Stomach (tissue), 9 donors: ENCODE data around the gene MRPL14. TPM values are rescaled to one million over a fixed set of nuclear protein-coding genes. Genes with fewer than 3 reads are reported as not detected.

Experiments used
- DNase-seq, 2 donors: peaks; one replicate each; pipeline versions ENCODE4 v3.0.0 to v3.0.0-alpha.2; 2013 to 2019
- H3K27ac ChIP-seq, 5 donors: fragments of 200-600 bp in 4 of 5; sonication (generic) in 4 of 5; one replicate each; pipeline ENCODE4 v1.5.1; 2013 to 2019; ENCODE audit warnings: mild to moderate bottlenecking in 1 of 5, moderate library complexity in 1 of 5
- H3K27me3 ChIP-seq, 3 donors: fragments of 200-600 bp; sonication (generic); one replicate each; pipeline ENCODE4 v1.5.1; 2017 to 2019; ENCODE audit warnings: mixed run types in 1 of 3
- H3K36me3 ChIP-seq, 4 donors: fragments of 200-600 bp; sonication (generic); 1 replicate in 3 of 4; 2 replicates in 1 of 4; pipeline ENCODE4 v1.5.1; 2016 to 2019
- H3K4me1 ChIP-seq, 4 donors: fragments of 200-600 bp; sonication (generic); one replicate each; pipeline ENCODE4 v1.5.1; 2016 to 2019
- H3K4me3 ChIP-seq, 4 donors: fragments of 200-600 bp; sonication (generic) in 3 of 4; one replicate each; pipeline ENCODE4 v1.5.1; 2016 to 2019; ENCODE audit warnings: mild to moderate bottlenecking in 1 of 4
- H3K9me3 ChIP-seq, 4 donors: fragments of 200-600 bp; sonication (generic); one replicate each; pipeline ENCODE4 v1.5.1; 2016 to 2019
- CTCF ChIP-seq, 7 experiments: fragments of 450-650 bp in 4 of 7; fragments of 200-600 bp in 3 of 7; sonication (generic) in 3 of 7; IDR thresholded peaks; one replicate each; pipeline ENCODE4 v1.5.1; 2016 to 2019; ENCODE audit warnings: antibody characterized with exemption in 7 of 7, control low read depth in 2 of 7, mild to moderate bottlenecking in 1 of 7
- EP300 ChIP-seq: sonication (generic); formaldehyde crosslinking; IDR thresholded peaks from one replicate; pipeline ENCODE4 v1.6.1; 2017; ENCODE audit warnings: antibody characterized with exemption
- POLR2A ChIP-seq, 4 donors: fragments of 450-650 bp; IDR thresholded peaks; one replicate each; pipeline ENCODE4 v1.6.1; 2016; ENCODE audit warnings: antibody characterized with exemption in 4 of 4, control low read depth in 2 of 4, mild to moderate bottlenecking in 1 of 4, moderate library complexity in 1 of 4
- POLR2AphosphoS5 ChIP-seq, 3 donors: sonication (generic); formaldehyde crosslinking; IDR thresholded peaks; one replicate each; pipeline ENCODE4 v1.6.1; 2016; ENCODE audit warnings: antibody characterized with exemption in 3 of 3
- WGBS, 5 donors: extraction: QIAGEN DNeasy Blood & Tissue Kit in 3 of 5; methylation state at CpG; one replicate each; pipeline versions ENCODE4 v1.1.5 to v1.1.7; 2013 to 2018; 5-methylcytosine and 5-hydroxymethylcytosine counted together
- intact Hi-C: fragments of 100-400 bp; cut with DNase I; formaldehyde crosslinking; loops from one replicate; pipeline ENCODE4 v1.15.1; 2023; ENCODE audit warnings: low total_unique reads
- polyA plus RNA-seq, 3 donors: library from polyadenylated mRNA; stranded (reverse); fragments of 200-250 nt; gene quantifications; one replicate each; pipeline ENCODE4 v1.2.3, GENCODE V29; 2013
- total RNA-seq, 5 donors: library from RNA; depleted of rRNA; stranded (reverse); fragments of >200 nt; gene quantifications; one replicate each; pipeline versions ENCODE4 v1.1.0 to v1.2.3, GENCODE V29; 2014 to 2016
- donor health status: healthy with polysubstance abuse.
- donor health status: Bipolar disorder and iron deficiency.
- donor health status: healthy.

The MRPL14 gene
- total and polyA plus RNA-seq, 8 donors: 17.0 to 82.3 (median 57.0) TPM

- no peak for TF ChIP-seq POLR2AphosphoS5 (IDR thresholded peaks at IDR 0.05)
- TF ChIP-seq POLR2A (IDR thresholded peaks at IDR 0.05): no peak
- TF ChIP-seq CTCF (IDR thresholded peaks at IDR 0.05): no peak
- TF ChIP-seq EP300: no peak
- H3K36me3 ChIP-seq: peaks cover 26 to 82% (median 79%) of the 10 kb centered on the region in 4 donors
- H3K4me3 ChIP-seq: no peak overlapping the region
- WGBS, 5 donors: 86 to 94% (median 89%) methylated on average over 10 of the region's 10 CpGs
- no peak overlapping the region for H3K27ac ChIP-seq
- intact Hi-C loops: loop anchor here (5.0 kb wide), 1 partner anchor 33 kb away; no protein-coding TSS in a partner anchor
- DNase-seq: no peak
- H3K4me1 ChIP-seq: peaks cover 0 to 16% (median 9%) of the 10 kb centered on the region in 4 donors
- no peaks in the 10 kb centered on the region for H3K9me3 ChIP-seq
- H3K27me3 ChIP-seq: no peaks in the 10 kb centered on the region
Observed at GRCh38 chr6:44109212-44109611, 18.0 kb downstream of the MRPL14 start.

DNA sequence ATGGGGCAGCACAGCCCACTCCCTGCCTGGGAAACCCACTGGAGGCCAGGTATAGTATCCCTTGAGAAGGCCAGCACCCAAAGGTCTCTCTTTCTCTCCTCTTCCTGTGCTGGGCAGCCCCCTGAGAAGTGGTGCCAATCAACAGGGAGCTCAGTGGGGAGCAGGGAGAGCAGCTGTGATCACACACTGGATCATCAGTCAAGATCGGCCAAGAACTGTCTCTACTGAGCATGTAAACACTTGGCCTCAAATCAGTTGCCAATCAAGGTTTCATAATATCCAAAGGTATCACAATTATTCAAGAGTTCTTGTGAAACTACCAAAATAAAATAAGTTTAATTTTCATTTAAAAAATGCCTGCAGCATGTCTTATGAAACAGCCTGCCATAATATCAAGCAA is 18.8 kb downstream of the MRPL14 start:
- DNase-seq: no peak
- H3K9me3 ChIP-seq: no peaks in the 10 kb centered on the region
- 0 to 93% (median 88%) methylated on average over 1 of the region's 1 CpG for WGBS, 5 donors
- no peak overlapping the region for H3K27ac ChIP-seq
- no peaks in the 10 kb centered on the region for H3K27me3 ChIP-seq
- H3K4me3 ChIP-seq: no peak overlapping the region
- peaks cover 0 to 17% (median 10%) of the 10 kb centered on the region in 4 donors for H3K4me1 ChIP-seq
- H3K36me3 ChIP-seq: peaks cover 19 to 82% (median 79%) of the 10 kb centered on the region in 4 donors
- intact Hi-C loops: loop anchor here (5.0 kb wide), 1 partner anchor 34 kb away; no protein-coding TSS in a partner anchor
- TF ChIP-seq EP300 (no peak), POLR2AphosphoS5 (IDR thresholded peaks at IDR 0.05) (no peak), POLR2A (IDR thresholded peaks at IDR 0.05) (no peak), CTCF (IDR thresholded peaks at IDR 0.05) (no peak)

DNA sequence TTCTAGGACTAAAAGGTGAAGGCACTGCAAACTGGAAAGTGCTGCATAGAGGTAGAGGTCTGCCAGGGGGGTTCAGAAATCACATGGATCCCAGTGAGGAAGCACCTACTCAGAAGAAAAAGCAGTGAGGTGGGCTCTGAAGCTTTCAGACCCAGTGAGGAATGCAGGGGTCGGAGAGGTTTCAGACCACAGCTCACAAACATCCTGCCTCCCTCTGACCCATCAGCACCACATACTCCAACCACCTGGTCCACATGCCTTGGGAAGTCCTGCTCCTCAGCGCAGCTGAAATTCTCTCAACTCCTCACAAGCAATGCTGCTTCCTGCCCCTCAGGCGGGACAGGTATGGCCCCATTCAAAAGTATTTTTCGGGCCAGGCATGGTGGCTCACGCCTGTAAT is 20.2 kb downstream of the MRPL14 start:
- no peaks in the 10 kb centered on the region for H3K27me3 ChIP-seq
- no peak overlapping the region for H3K27ac ChIP-seq
- H3K4me1 ChIP-seq: peaks cover 0 to 17% (median 10%) of the 10 kb centered on the region in 4 donors
- no peak for DNase-seq
- H3K4me3 ChIP-seq: no peak overlapping the region
- no peaks in the 10 kb centered on the region for H3K9me3 ChIP-seq
- intact Hi-C loops: loop anchor here (5.0 kb wide), 1 partner anchor 35 kb away; no protein-coding TSS in a partner anchor
- WGBS, 5 donors: 85 to 99% (median 96%) methylated on average over 3 to 5 of the region's 5 CpGs
- TF ChIP-seq POLR2AphosphoS5 (IDR thresholded peaks at IDR 0.05): no peak
- no peak for TF ChIP-seq CTCF (IDR thresholded peaks at IDR 0.05)
- no peak for TF ChIP-seq POLR2A (IDR thresholded peaks at IDR 0.05)
- TF ChIP-seq EP300: no peak
- peaks cover 11 to 70% (median 67%) of the 10 kb centered on the region in 4 donors for H3K36me3 ChIP-seq

GRCh38 chr6:44105993-44106740 is 21.1 kb downstream of the MRPL14 start:
- Histone ChIP-seq H3K4me3 (no peak overlapping the region), H3K27me3 (no peaks in the 10 kb centered on the region), H3K36me3 (peaks cover 3 to 61% (median 61%) of the 10 kb centered on the region in 4 donors), H3K4me1 (peaks cover 0 to 17% (median 10%) of the 10 kb centered on the region in 4 donors), H3K9me3 (no peaks in the 10 kb centered on the region), H3K27ac (no peak overlapping the region)
- WGBS, 5 donors: 83 to 91% (median 87%) methylated on average over 3 of the region's 3 CpGs
- no peak for DNase-seq
- TF ChIP-seq POLR2AphosphoS5 (IDR thresholded peaks at IDR 0.05): no peak
- no peak for TF ChIP-seq EP300
- TF ChIP-seq POLR2A (IDR thresholded peaks at IDR 0.05): no peak
- no peak for TF ChIP-seq CTCF (IDR thresholded peaks at IDR 0.05)
- intact Hi-C loops: loop anchor here (5.0 kb wide), 1 partner anchor 36 kb away; no protein-coding TSS in a partner anchor
